ENCODE measurements around the gene RAD51B. TPM values are rescaled to one million over a fixed set of nuclear protein-coding genes. Genes with fewer than 3 reads are reported as not detected.
A peak's percentile ranks its signal among the peaks of the same experiment; 100 is the strongest.

RAD51B gene
- total RNA-seq, 5 donors from 2014 or later (not counting 1 experiment from before 2014, with no cell fraction given) = 25.4 to 47.9 (median 30.0) TPM

DNA sequence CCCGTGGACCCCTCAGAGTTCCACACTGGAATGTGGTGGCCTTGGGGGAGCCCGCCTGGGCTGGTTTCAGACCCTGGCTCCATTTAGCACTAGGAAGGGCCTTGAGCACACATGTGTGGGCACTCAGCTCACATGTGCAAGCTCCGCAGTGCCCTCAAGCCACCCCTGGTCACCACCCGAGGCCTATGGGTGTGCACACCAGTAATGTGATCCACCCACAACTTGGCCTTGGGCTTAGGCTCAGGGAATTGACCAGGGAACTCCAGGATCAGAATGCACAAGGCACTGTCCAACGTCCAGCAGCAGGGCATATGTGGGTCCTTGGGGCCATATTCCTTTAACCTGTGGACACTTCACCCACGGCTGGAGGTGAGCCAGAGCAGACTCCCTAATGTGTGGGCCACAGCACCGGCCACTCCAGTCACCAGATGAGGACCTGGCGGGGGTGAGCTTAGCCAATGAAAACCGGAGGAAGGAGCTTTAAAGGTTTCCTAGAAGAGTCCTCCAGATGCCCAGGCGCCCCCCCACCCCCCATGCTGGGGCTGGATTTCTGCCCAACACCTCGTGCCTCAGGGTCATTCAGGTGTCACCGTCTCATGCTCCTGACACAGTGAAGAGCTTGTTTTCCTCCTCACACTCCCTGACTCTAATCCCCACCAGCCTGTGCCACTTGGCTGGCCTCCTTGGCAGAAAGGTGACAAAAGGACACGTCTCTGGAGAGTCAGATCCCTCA lies 764.1 kb downstream of the RAD51B start:
- Mint-ChIP-seq H3K4me1 (no peaks in the 10 kb centered on the region), H3K27ac (no peak overlapping the region), H3K4me3 (no peak overlapping the region), H3K36me3 (no peaks in the 10 kb centered on the region), H3K9me3 (no peaks in the 10 kb centered on the region), H3K27me3 (no peaks in the 10 kb centered on the region)
- no peaks in the 10 kb centered on the region for H3K4me1 ChIP-seq (ENCODE audit: control insufficient read depth in 1 of 2, extremely low read depth in 1 of 2, insufficient read depth in 2 of 2, low read length in 2 of 2)
- H3K36me3 ChIP-seq (ENCODE audit: control insufficient read depth in 2 of 2, extremely low read depth in 1 of 2, insufficient read depth in 1 of 2, low read length in 1 of 2) = no peaks in the 10 kb centered on the region
- no peak overlapping the region for H3K4me3 ChIP-seq (ENCODE audit: control insufficient read depth in 1 of 2, extremely low read depth in 1 of 2, low read length in 1 of 2)
- WGBS (ENCODE audit: insufficient coverage) = 90% methylated on average over 12 of the region's 13 CpGs
- no peak for DNase-seq
- no peaks in the 10 kb centered on the region for H3K9me3 ChIP-seq
- H3K27ac ChIP-seq (ENCODE audit: low read length) = no peak overlapping the region
- no peak for ATAC-seq (replicated peaks in 1 of 4)
- POLR2A ChIA-PET = no interaction called here
- no peaks in the 10 kb centered on the region for H3K27me3 ChIP-seq (replicated peaks in 1 of 2; ENCODE audit: control insufficient read depth in 2 of 2, extremely low read depth in 1 of 2, insufficient read depth in 2 of 2, low read length in 1 of 2)
- CTCF ChIA-PET = interaction anchor here in 1 of 2 donors (0.6 kb wide), 1 partner anchor 182 kb away, joined by 3 read pairs; no protein-coding TSS in a partner anchor

- WGBS (ENCODE audit: insufficient coverage) = no CpG with 5 or more reads among the region's 4 CpGs
- no peaks in the 10 kb centered on the region for H3K27me3 ChIP-seq (replicated peaks in 1 of 2; ENCODE audit: control insufficient read depth in 2 of 2, extremely low read depth in 1 of 2, insufficient read depth in 2 of 2, low read length in 1 of 2)
- H3K4me3 ChIP-seq (ENCODE audit: control insufficient read depth in 1 of 2, extremely low read depth in 1 of 2, low read length in 1 of 2) = no peak overlapping the region
- Mint-ChIP-seq H3K9me3 (no peaks in the 10 kb centered on the region), H3K27ac (no peak overlapping the region), H3K4me3 (no peak overlapping the region), H3K4me1 (peaks cover 2 to 4% (median 4%) of the 10 kb centered on the region in 3 donors), H3K27me3 (no peaks in the 10 kb centered on the region), H3K36me3 (no peaks in the 10 kb centered on the region)
- ChIA-PET CTCF (no interaction called here), POLR2A (no interaction called here)
- H3K27ac ChIP-seq (ENCODE audit: low read length) = no peak overlapping the region
- ATAC-seq (replicated peaks in 1 of 4) (no peak), DNase-seq (no peak)
- H3K9me3 ChIP-seq = no peaks in the 10 kb centered on the region
- H3K36me3 ChIP-seq (ENCODE audit: control insufficient read depth in 2 of 2, extremely low read depth in 1 of 2, insufficient read depth in 1 of 2, low read length in 1 of 2) = no peaks in the 10 kb centered on the region
- H3K4me1 ChIP-seq (ENCODE audit: control insufficient read depth in 1 of 2, extremely low read depth in 1 of 2, insufficient read depth in 2 of 2, low read length in 2 of 2) = no peaks in the 10 kb centered on the region
Observed at GRCh38 chr14:68584786-68585185, 765.2 kb downstream of the RAD51B start.

DNA sequence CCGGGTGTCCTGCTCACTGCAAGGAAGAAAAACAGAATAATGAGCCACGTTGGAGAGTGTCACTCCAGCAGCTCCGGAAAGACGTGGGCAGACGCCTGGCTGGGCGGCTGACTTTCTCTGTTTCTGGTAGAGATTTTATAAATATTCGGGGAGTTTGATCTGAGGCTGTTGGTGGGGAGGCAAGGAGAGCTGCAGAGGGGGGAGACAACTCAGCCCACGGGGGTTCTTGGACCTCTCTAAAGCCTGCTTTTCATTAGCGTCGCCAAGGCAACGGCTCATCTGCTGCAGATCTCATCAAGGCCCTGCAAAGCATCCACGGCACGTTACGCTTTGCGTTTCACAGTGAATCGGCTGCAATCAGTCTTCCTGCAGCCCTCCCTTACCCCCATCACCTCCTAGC lies 766.1 kb downstream of the RAD51B start:
- no peak overlapping the region for H3K4me3 Mint-ChIP-seq
- ChIA-PET CTCF (no interaction called here), POLR2A (no interaction called here)
- no peak overlapping the region for H3K27ac Mint-ChIP-seq
- H3K36me3 Mint-ChIP-seq = no peaks in the 10 kb centered on the region
- no peaks in the 10 kb centered on the region for H3K36me3 ChIP-seq (ENCODE audit: control insufficient read depth in 2 of 2, extremely low read depth in 1 of 2, insufficient read depth in 1 of 2, low read length in 1 of 2)
- ATAC-seq (replicated peaks in 1 of 4) (no peak), DNase-seq (no peak)
- no peaks in the 10 kb centered on the region for H3K27me3 ChIP-seq (replicated peaks in 1 of 2; ENCODE audit: control insufficient read depth in 2 of 2, extremely low read depth in 1 of 2, insufficient read depth in 2 of 2, low read length in 1 of 2)
- 89% methylated on average over 15 of the region's 16 CpGs for WGBS (ENCODE audit: insufficient coverage)
- H3K4me1 ChIP-seq (ENCODE audit: control insufficient read depth in 1 of 2, extremely low read depth in 1 of 2, insufficient read depth in 2 of 2, low read length in 2 of 2) = no peaks in the 10 kb centered on the region
- no peaks in the 10 kb centered on the region for H3K9me3 ChIP-seq
- no peaks in the 10 kb centered on the region for H3K27me3 Mint-ChIP-seq
- H3K27ac ChIP-seq (ENCODE audit: low read length) = no peak overlapping the region
- no peaks in the 10 kb centered on the region for H3K9me3 Mint-ChIP-seq
- no peak overlapping the region for H3K4me3 ChIP-seq (ENCODE audit: control insufficient read depth in 1 of 2, extremely low read depth in 1 of 2, low read length in 1 of 2)
- peaks cover 4 to 7% (median 7%) of the 10 kb centered on the region in 3 donors for H3K4me1 Mint-ChIP-seq

- CTCF ChIA-PET = no interaction called here
- H3K27ac ChIP-seq (ENCODE audit: low read length) = no peak overlapping the region
- no peak overlapping the region for H3K4me3 ChIP-seq (ENCODE audit: control insufficient read depth in 1 of 2, extremely low read depth in 1 of 2, low read length in 1 of 2)
- ATAC-seq (replicated peaks in 1 of 4) (no peak), DNase-seq (no peak)
- H3K9me3 Mint-ChIP-seq = no peaks in the 10 kb centered on the region
- no peaks in the 10 kb centered on the region for H3K36me3 ChIP-seq (ENCODE audit: control insufficient read depth in 2 of 2, extremely low read depth in 1 of 2, insufficient read depth in 1 of 2, low read length in 1 of 2)
- H3K36me3 Mint-ChIP-seq = no peaks in the 10 kb centered on the region
- no peaks in the 10 kb centered on the region for H3K4me1 ChIP-seq (ENCODE audit: control insufficient read depth in 1 of 2, extremely low read depth in 1 of 2, insufficient read depth in 2 of 2, low read length in 2 of 2)
- WGBS (ENCODE audit: insufficient coverage) = 100% methylated on average over 6 of the region's 13 CpGs
- no peaks in the 10 kb centered on the region for H3K9me3 ChIP-seq
- no peak overlapping the region for H3K4me3 Mint-ChIP-seq
- H3K27ac Mint-ChIP-seq = no peak overlapping the region
- H3K27me3 Mint-ChIP-seq = no peaks in the 10 kb centered on the region
- H3K4me1 Mint-ChIP-seq = peaks cover 4 to 13% (median 7%) of the 10 kb centered on the region in 3 donors
- POLR2A ChIA-PET = no interaction called here
- no peaks in the 10 kb centered on the region for H3K27me3 ChIP-seq (replicated peaks in 1 of 2; ENCODE audit: control insufficient read depth in 2 of 2, extremely low read depth in 1 of 2, insufficient read depth in 2 of 2, low read length in 1 of 2)
Observed at GRCh38 chr14:68586896-68587751, 767.5 kb downstream of the RAD51B start.

GRCh38 chr14:68587931-68588330 lies 768.4 kb downstream of the RAD51B start:
- 100% methylated on average over 4 of the region's 6 CpGs for WGBS (ENCODE audit: insufficient coverage)
- DNase-seq = no peak
- peaks cover 4 to 13% (median 7%) of the 10 kb centered on the region in 3 donors for H3K4me1 Mint-ChIP-seq
- no peak for ATAC-seq (replicated peaks in 1 of 4)
- H3K4me3 Mint-ChIP-seq = no peak overlapping the region
- no peaks in the 10 kb centered on the region for H3K9me3 Mint-ChIP-seq
- Histone ChIP-seq H3K36me3 (ENCODE audit: control insufficient read depth in 2 of 2, extremely low read depth in 1 of 2, insufficient read depth in 1 of 2, low read length in 1 of 2) (no peaks in the 10 kb centered on the region), H3K4me3 (ENCODE audit: control insufficient read depth in 1 of 2, extremely low read depth in 1 of 2, low read length in 1 of 2) (no peak overlapping the region), H3K27me3 (replicated peaks in 1 of 2; ENCODE audit: control insufficient read depth in 2 of 2, extremely low read depth in 1 of 2, insufficient read depth in 2 of 2, low read length in 1 of 2) (no peaks in the 10 kb centered on the region), H3K9me3 (no peaks in the 10 kb centered on the region), H3K4me1 (ENCODE audit: control insufficient read depth in 1 of 2, extremely low read depth in 1 of 2, insufficient read depth in 2 of 2, low read length in 2 of 2) (no peaks in the 10 kb centered on the region), H3K27ac (ENCODE audit: low read length) (no peak overlapping the region)
- no peak overlapping the region for H3K27ac Mint-ChIP-seq
- no peaks in the 10 kb centered on the region for H3K36me3 Mint-ChIP-seq
- ChIA-PET POLR2A (no interaction called here), CTCF (no interaction called here)
- H3K27me3 Mint-ChIP-seq = no peaks in the 10 kb centered on the region

- CTCF ChIA-PET = no interaction called here
- H3K27ac Mint-ChIP-seq = peak overlapping the region in 1 of 2 donors; percentile 45
- Histone ChIP-seq H3K4me1 (ENCODE audit: control insufficient read depth in 1 of 2, extremely low read depth in 1 of 2, insufficient read depth in 2 of 2, low read length in 2 of 2) (peaks cover 6 to 10% of the 10 kb centered on the region in 2 experiments), H3K36me3 (ENCODE audit: control insufficient read depth in 2 of 2, extremely low read depth in 1 of 2, insufficient read depth in 1 of 2, low read length in 1 of 2) (no peaks in the 10 kb centered on the region), H3K4me3 (ENCODE audit: control insufficient read depth in 1 of 2, extremely low read depth in 1 of 2, low read length in 1 of 2) (no peak overlapping the region), H3K9me3 (no peaks in the 10 kb centered on the region), H3K27ac (ENCODE audit: low read length) (no peak overlapping the region), H3K27me3 (replicated peaks in 1 of 2; ENCODE audit: control insufficient read depth in 2 of 2, extremely low read depth in 1 of 2, insufficient read depth in 2 of 2, low read length in 1 of 2) (no peaks in the 10 kb centered on the region)
- H3K4me1 Mint-ChIP-seq = peaks cover 17 to 30% (median 21%) of the 10 kb centered on the region in 3 donors
- no peaks in the 10 kb centered on the region for H3K36me3 Mint-ChIP-seq
- H3K9me3 Mint-ChIP-seq = no peaks in the 10 kb centered on the region
- H3K4me3 Mint-ChIP-seq = no peak overlapping the region
- POLR2A ChIA-PET = no interaction called here
- DNase-seq (no peak), ATAC-seq (replicated peaks in 1 of 4) (no peak)
- no peaks in the 10 kb centered on the region for H3K27me3 Mint-ChIP-seq
- WGBS (ENCODE audit: insufficient coverage) = 80% methylated on average over 6 of the region's 7 CpGs
Observed at GRCh38 chr14:68589447-68590200, 770.0 kb downstream of the RAD51B start.
